Ascending aorta (tissue), 2 donors: Measurements from ENCODE around the gene PLD3. TPM values are rescaled to one million over a fixed set of nuclear protein-coding genes. Genes with fewer than 3 reads are reported as not detected.

ENCODE experiments used
- DNase-seq, 2 donors: peaks; one replicate each; pipeline ENCODE4 v3.0.0-alpha.2; 2019; ENCODE audit warnings: low spot score in 2 of 2
- H3K27ac ChIP-seq, 2 donors: fragments of 200-600 bp; sonication (generic); one replicate each; pipeline ENCODE4 v1.5.1; 2016 to 2017; ENCODE audit warnings: mild to moderate bottlenecking in 1 of 2
- H3K27me3 ChIP-seq: fragments of 200-600 bp; sonication (generic); one replicate; pipeline ENCODE4 v1.5.1; 2017
- H3K36me3 ChIP-seq, 2 donors: fragments of 200-600 bp; sonication (generic); one replicate each; pipeline ENCODE4 v1.5.1; 2016
- H3K4me1 ChIP-seq, 2 donors: fragments of 200-600 bp; sonication (generic); one replicate each; pipeline ENCODE4 v1.5.1; 2016 to 2017; ENCODE audit warnings: mild to moderate bottlenecking in 1 of 2
- H3K4me3 ChIP-seq, 2 donors: fragments of 200-600 bp; sonication (generic); one replicate each; pipeline ENCODE4 v1.5.1; 2016 to 2017; ENCODE audit warnings: mild to moderate bottlenecking in 1 of 2
- H3K9me3 ChIP-seq, 2 donors: fragments of 200-600 bp; sonication (generic); one replicate each; pipeline ENCODE4 v1.5.1; 2016
- CTCF ChIP-seq, 3 experiments: fragments of 200-600 bp in 2 of 3; fragments of 450-650 bp in 1 of 3; sonication (generic) in 2 of 3; IDR thresholded peaks; one replicate each; pipeline ENCODE4 v1.5.1; 2016 to 2019; ENCODE audit warnings: antibody characterized with exemption in 3 of 3, mild to moderate bottlenecking in 1 of 3, moderate library complexity in 1 of 3
- intact Hi-C: fragments of 100-400 bp; cut with DNase I; formaldehyde crosslinking; loops from one replicate; pipeline ENCODE4 v1.15.1; 2023
- total RNA-seq: library from RNA; depleted of rRNA; stranded (reverse); fragments of >200 nt; gene quantifications from one replicate; pipeline ENCODE4 v1.1.0, GENCODE V29; 2016

The PLD3 gene
- total RNA-seq, 1 donor from 2014 or later: 345 TPM

- no peak for TF ChIP-seq CTCF (IDR thresholded peaks at IDR 0.05)
- H3K4me3 ChIP-seq: no peak overlapping the region
- peaks cover 14 to 29% of the 10 kb centered on the region in 2 donors for H3K4me1 ChIP-seq
- H3K36me3 ChIP-seq: peaks cover 11 to 17% of the 10 kb centered on the region in 2 donors
- intact Hi-C loops: no loop called here
- no peak for DNase-seq
- no peaks in the 10 kb centered on the region for H3K27me3 ChIP-seq
- no peaks in the 10 kb centered on the region for H3K9me3 ChIP-seq
- H3K27ac ChIP-seq: no peak overlapping the region
These were observed 70.6 kb downstream of the PLD3 start for GRCh38 chr19:40419066-40419612.

- peaks cover 11 to 17% of the 10 kb centered on the region in 2 donors for H3K36me3 ChIP-seq
- no peaks in the 10 kb centered on the region for H3K27me3 ChIP-seq
- DNase-seq: no peak
- no peak for TF ChIP-seq CTCF (IDR thresholded peaks at IDR 0.05)
- H3K4me3 ChIP-seq: no peak overlapping the region
- intact Hi-C loops: loop anchor here (2.0 to 10.0 kb wide), 4 partner anchors 71 to 375 kb away; partner anchors contain the start of genes AKT2, C19orf47, COQ8B and EGLN2
- H3K27ac ChIP-seq: no peak overlapping the region
- H3K9me3 ChIP-seq: no peaks in the 10 kb centered on the region
- H3K4me1 ChIP-seq: peaks cover 14 to 30% of the 10 kb centered on the region in 2 donors
These were observed 71.3 kb downstream of the PLD3 start for GRCh38 chr19:40419780-40420179.

- Histone ChIP-seq H3K27ac (peak overlapping the region; percentile 98 to 99), H3K9me3 (no peaks in the 10 kb centered on the region), H3K4me1 (peaks cover 14 to 30% of the 10 kb centered on the region in 2 donors), H3K4me3 (peak overlapping the region; percentile 55 to 79), H3K27me3 (no peaks in the 10 kb centered on the region), H3K36me3 (peaks cover 11 to 17% of the 10 kb centered on the region in 2 donors)
- intact Hi-C loops: loop anchor here (2.0 to 10.0 kb wide), 4 partner anchors 72 to 374 kb away; partner anchors contain the start of genes AKT2, C19orf47, COQ8B and EGLN2
- DNase-seq: no peak
- TF ChIP-seq CTCF (IDR thresholded peaks at IDR 0.05): no peak
These were observed 71.9 kb downstream of the PLD3 start for GRCh38 chr19:40420451-40420765.

GRCh38 chr19:40420766-40421765 is 72.6 kb downstream of the PLD3 start:
- Histone ChIP-seq H3K36me3 (peaks cover 11 to 17% of the 10 kb centered on the region in 2 donors), H3K27me3 (no peaks in the 10 kb centered on the region), H3K9me3 (no peaks in the 10 kb centered on the region), H3K4me1 (peaks cover 14 to 30% of the 10 kb centered on the region in 2 donors), H3K4me3 (peak overlapping the region; percentile 55 to 79), H3K27ac (peak overlapping the region; percentile 98 to 99)
- peak; percentile 90 to 96 (median 95) for TF ChIP-seq CTCF (IDR thresholded peaks at IDR 0.05)
- peak; percentile 75 to 97 for DNase-seq
- intact Hi-C loops: loop anchor here (1.0 to 10.0 kb wide), 7 partner anchors 17 to 374 kb away; partner anchors contain the start of genes AKT2, BLVRB, C19orf47 and COQ8B

- Histone ChIP-seq H3K9me3 (no peaks in the 10 kb centered on the region), H3K27me3 (no peaks in the 10 kb centered on the region), H3K4me1 (peaks cover 14 to 30% of the 10 kb centered on the region in 2 donors), H3K36me3 (peaks cover 11 to 17% of the 10 kb centered on the region in 2 donors), H3K27ac (peak overlapping the region; percentile 98 to 99), H3K4me3 (peak overlapping the region; percentile 55 to 79)
- no peak for TF ChIP-seq CTCF (IDR thresholded peaks at IDR 0.05)
- intact Hi-C loops: loop anchor here (1.0 to 10.0 kb wide), 7 partner anchors 18 to 373 kb away; partner anchors contain the start of genes AKT2, BLVRB, C19orf47 and COQ8B
- no peak for DNase-seq
These were observed 73.7 kb downstream of the PLD3 start for GRCh38 chr19:40421993-40422747.
